Activated naive CD4-positive, alpha-beta T cell treated with anti-CD3 and anti-CD28 coated beads for 36 hours (primary cell): ENCODE results near the gene NOTCH1. TPM values are rescaled to one million over a fixed set of nuclear protein-coding genes. Genes with fewer than 3 reads are reported as not detected.
A peak's percentile ranks its signal among the peaks of the same experiment; 100 is the strongest.

Experiments used
- CTCF ChIA-PET: fragments of 350-600 bp; sonication (Branson Sonifier 250); formaldehyde crosslinking; loops from one replicate; lab custom pipeline; 2021; ENCODE audit warnings: antibody characterized with exemption; lab: Charles Lee
- DNase-seq: peaks from one replicate; pipeline ENCODE4 v3.0.0-alpha.2; 2020
- H3K27ac Mint-ChIP-seq: one replicate; pipeline ENCODE4 v1.8.0; 2021; ENCODE audit warnings: mild to moderate bottlenecking, mixed read lengths
- H3K27me3 Mint-ChIP-seq: one replicate; pipeline ENCODE4 v1.8.0; 2021; ENCODE audit warnings: low read depth, mixed read lengths
- H3K36me3 Mint-ChIP-seq: one replicate; pipeline ENCODE4 v1.8.0; 2021; ENCODE audit warnings: low read depth, mixed read lengths
- H3K4me1 Mint-ChIP-seq: one replicate; pipeline ENCODE4 v1.8.0; 2021; ENCODE audit warnings: low read depth, mixed read lengths
- H3K4me3 Mint-ChIP-seq: one replicate; pipeline ENCODE4 v1.8.0; 2021; ENCODE audit warnings: mild to moderate bottlenecking, moderate library complexity, mixed read lengths
- H3K9me3 Mint-ChIP-seq: one replicate; pipeline ENCODE4 v1.8.0; 2021; ENCODE audit warnings: mixed read lengths
- intact Hi-C: fragments of 100-400 bp; cut with micrococcal nuclease; formaldehyde crosslinking; loops from one replicate; pipeline ENCODE4 v1.15.1; 2023
- total RNA-seq, 2 experiments: library from RNA; stranded (reverse); gene quantifications; one replicate each; pipeline ENCODE4 v1.2.3, GENCODE V29; 2021

NOTCH1 gene
- total RNA-seq, 2 experiments from 2014 or later = 71.4 to 80.2 TPM

DNA sequence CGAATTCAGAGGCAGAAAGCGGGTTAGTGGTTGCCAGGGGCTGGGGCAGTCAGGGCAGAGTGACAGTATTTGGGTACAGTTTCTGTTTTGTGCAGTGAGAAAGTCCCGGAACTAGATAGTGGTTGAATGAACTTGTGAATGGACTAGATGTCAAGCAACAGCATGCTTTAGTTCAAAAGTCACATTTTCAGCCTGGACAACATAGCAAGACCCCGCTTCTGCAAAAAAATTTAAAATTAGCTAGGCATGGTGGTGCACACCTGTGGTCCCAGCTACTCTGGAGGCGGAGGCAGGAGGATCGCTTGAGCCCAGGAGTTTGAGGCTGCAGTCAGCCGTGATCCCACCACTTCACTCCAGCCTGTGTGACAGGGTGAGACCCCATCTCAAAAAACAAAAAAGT, 8.4 kb downstream of the NOTCH1 start:
- H3K27me3 Mint-ChIP-seq = no peaks in the 10 kb centered on the region
- DNase-seq = no peak
- no peaks in the 10 kb centered on the region for H3K9me3 Mint-ChIP-seq
- intact Hi-C loops = loop anchor here (5.0 kb wide), 2 partner anchors 425 to 630 kb away; partner anchors contain the start of gene CAMSAP1
- H3K27ac Mint-ChIP-seq = no peak overlapping the region
- H3K4me3 Mint-ChIP-seq = no peak overlapping the region
- H3K4me1 Mint-ChIP-seq = peaks cover 72% of the 10 kb centered on the region
- CTCF ChIA-PET = no interaction called here
- peaks cover 28% of the 10 kb centered on the region for H3K36me3 Mint-ChIP-seq

DNA sequence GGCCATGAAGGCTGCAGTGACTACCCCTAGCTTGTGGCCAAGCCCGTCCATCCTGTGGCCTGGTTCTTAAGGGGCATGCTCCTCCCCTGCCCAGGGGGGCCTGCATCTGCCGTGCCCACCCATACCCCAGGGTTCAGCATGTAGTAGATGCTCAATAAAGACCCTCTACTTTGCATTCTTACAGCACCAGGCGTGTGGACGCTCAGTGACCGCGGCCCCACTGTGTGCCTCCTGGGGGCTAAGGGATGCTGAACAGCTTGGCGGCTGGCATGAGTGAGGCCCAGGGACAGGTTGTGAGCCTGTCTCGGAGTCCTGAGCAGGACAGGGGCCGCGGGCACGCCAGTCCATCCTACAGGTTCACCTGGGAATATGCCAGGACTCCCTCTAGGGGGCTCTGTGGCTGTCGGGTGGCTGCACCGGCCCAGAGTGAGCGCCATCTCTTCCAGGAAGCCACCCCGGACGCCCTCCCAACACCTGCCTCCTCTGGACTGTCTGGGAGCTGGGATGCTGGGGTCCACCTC, 9.1 kb downstream of the NOTCH1 start:
- Mint-ChIP-seq H3K4me1 (peaks cover 76% of the 10 kb centered on the region), H3K27ac (no peak overlapping the region), H3K4me3 (no peak overlapping the region)

DNA sequence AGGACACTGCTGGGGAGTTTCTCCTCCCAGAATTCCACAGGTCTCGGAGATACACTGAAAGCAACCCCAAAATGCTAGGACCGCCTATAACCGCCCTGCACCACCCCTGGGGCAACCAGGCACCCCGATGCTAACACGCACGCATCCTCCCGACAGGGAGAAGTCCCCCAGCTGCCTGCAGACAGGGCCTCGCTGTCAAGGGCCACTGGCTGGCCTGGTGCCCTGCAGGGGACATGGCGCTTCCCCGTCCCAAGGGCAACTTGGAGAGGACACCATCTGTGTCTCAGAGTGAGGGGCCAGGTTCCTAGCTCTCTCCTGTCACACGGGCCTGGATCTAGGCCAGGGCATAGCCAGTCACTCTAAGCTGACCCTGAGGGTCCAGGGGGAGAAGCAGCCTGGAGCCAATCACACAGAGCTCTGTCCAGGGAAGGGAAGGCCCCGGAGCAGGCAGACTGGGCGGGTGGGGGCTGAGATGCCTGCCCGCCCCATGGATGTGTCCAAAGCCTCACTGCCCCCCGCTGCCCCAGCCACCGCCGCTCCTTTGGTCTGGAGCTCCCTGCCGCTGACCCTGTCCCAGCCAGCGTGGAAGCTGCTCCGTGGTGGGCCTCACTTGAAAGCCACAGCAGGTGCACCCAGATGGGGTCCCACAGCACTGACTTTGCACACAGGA, 9.7 kb downstream of the NOTCH1 start:
- H3K9me3 Mint-ChIP-seq = no peaks in the 10 kb centered on the region
- H3K36me3 Mint-ChIP-seq = peaks cover 24% of the 10 kb centered on the region
- H3K4me3 Mint-ChIP-seq = no peak overlapping the region
- DNase-seq = no peak
- CTCF ChIA-PET = no interaction called here
- intact Hi-C loops = loop anchor here (5.0 kb wide), 2 partner anchors 424 to 629 kb away; partner anchors contain the start of gene CAMSAP1
- no peak overlapping the region for H3K27ac Mint-ChIP-seq
- no peaks in the 10 kb centered on the region for H3K27me3 Mint-ChIP-seq
- peaks cover 76% of the 10 kb centered on the region for H3K4me1 Mint-ChIP-seq

More for the DNA sequence above, 9.1 kb downstream of the NOTCH1 start:
- CTCF ChIA-PET = no interaction called here
- no peaks in the 10 kb centered on the region for H3K27me3 Mint-ChIP-seq
- DNase-seq = no peak
- intact Hi-C loops = loop anchor here (5.0 kb wide), 2 partner anchors 424 to 629 kb away; partner anchors contain the start of gene CAMSAP1
- H3K9me3 Mint-ChIP-seq = no peaks in the 10 kb centered on the region
- H3K36me3 Mint-ChIP-seq = peaks cover 25% of the 10 kb centered on the region

DNA sequence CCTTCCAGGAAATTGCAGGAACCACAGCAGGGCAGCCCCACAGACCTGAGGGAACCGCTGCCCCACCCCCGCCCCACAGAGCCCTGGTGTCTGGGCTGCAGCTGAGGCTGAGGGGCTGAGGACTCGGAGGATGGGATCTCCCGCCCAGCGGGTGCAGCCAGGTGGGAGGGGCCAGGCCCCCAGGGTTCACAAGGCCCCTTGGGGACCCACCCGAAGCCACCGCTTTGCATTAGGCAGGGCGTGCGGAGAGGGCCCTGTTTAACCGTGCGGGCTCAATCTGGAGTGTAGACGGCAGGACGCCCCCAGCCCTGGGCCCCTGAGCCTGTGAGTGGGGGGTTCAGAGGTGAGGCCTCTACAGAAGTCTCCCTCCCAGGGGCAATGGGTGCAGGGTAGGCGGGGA, 10.8 kb downstream of the NOTCH1 start:
- no peak for DNase-seq
- H3K36me3 Mint-ChIP-seq = peaks cover 14% of the 10 kb centered on the region
- H3K27ac Mint-ChIP-seq = no peak overlapping the region
- CTCF ChIA-PET = no interaction called here
- no peak overlapping the region for H3K4me3 Mint-ChIP-seq
- intact Hi-C loops = loop anchor here (5.0 kb wide), 2 partner anchors 423 to 628 kb away; partner anchors contain the start of gene CAMSAP1
- no peaks in the 10 kb centered on the region for H3K9me3 Mint-ChIP-seq
- no peaks in the 10 kb centered on the region for H3K27me3 Mint-ChIP-seq
- H3K4me1 Mint-ChIP-seq = peaks cover 76% of the 10 kb centered on the region

DNA sequence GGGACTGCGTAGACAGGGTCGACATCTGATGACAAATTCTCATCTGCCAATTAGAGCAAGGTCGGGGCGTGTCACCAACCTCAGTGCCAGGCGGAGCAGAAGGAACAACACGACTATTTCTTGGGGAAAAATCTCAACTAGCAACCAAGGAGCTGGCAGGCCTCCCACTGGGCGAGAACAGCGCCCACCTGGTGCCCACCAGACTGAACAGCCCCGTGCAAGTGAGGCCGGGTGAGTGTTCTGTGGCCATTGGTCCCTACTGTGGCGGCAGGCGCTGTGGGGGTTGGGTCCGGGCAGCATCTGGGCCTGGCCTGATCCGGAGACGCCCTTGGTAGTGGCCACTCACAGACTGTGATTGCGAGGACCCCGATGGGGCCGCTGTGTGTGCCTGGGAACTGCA, 11.5 kb downstream of the NOTCH1 start:
- Mint-ChIP-seq H3K4me3 (no peak overlapping the region), H3K36me3 (peaks cover 14% of the 10 kb centered on the region), H3K27ac (peak overlapping the region; percentile 91), H3K4me1 (peaks cover 75% of the 10 kb centered on the region), H3K9me3 (no peaks in the 10 kb centered on the region), H3K27me3 (no peaks in the 10 kb centered on the region)
- intact Hi-C loops = loop anchor here (5.0 kb wide), 3 partner anchors 98 to 493 kb away; partner anchors contain the start of gene ABCA2
- CTCF ChIA-PET = no interaction called here
- DNase-seq = no peak

DNA sequence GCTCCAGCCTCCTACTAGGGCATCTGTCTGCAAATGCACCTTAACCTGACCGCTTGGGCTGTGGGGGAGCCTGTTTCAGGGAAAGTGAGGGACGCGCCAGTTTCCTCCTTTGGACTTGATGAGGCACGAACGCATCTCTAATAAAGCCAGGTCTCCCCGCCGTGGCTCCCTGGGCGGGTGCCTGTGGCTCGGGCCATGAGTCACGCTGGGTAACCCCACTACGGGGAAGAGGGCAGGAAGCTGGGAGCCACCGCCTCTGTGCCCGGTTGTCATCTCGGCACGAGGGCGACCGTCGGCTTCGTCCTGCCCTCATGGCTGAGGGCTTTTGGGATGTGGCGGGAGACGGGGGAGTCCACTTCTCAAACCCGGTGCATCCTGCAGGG, 12.1 kb downstream of the NOTCH1 start:
- intact Hi-C loops = loop anchor here (1.0 to 5.0 kb wide), 5 partner anchors 12 to 494 kb away; partner anchors contain the start of gene ABCA2
- peak overlapping the region; percentile 91 for H3K27ac Mint-ChIP-seq
- CTCF ChIA-PET = interaction anchor here (0.7 to 1.7 kb wide), 3 partner anchors 10 to 50 kb away, joined by 3 to 4 read pairs (median 3); no protein-coding TSS in a partner anchor
- H3K27me3 Mint-ChIP-seq = no peaks in the 10 kb centered on the region
- DNase-seq = peak; percentile 94
- H3K4me3 Mint-ChIP-seq = peak overlapping the region; percentile 57
- H3K36me3 Mint-ChIP-seq = peaks cover 14% of the 10 kb centered on the region
- H3K9me3 Mint-ChIP-seq = no peaks in the 10 kb centered on the region
- peaks cover 73% of the 10 kb centered on the region for H3K4me1 Mint-ChIP-seq

DNA sequence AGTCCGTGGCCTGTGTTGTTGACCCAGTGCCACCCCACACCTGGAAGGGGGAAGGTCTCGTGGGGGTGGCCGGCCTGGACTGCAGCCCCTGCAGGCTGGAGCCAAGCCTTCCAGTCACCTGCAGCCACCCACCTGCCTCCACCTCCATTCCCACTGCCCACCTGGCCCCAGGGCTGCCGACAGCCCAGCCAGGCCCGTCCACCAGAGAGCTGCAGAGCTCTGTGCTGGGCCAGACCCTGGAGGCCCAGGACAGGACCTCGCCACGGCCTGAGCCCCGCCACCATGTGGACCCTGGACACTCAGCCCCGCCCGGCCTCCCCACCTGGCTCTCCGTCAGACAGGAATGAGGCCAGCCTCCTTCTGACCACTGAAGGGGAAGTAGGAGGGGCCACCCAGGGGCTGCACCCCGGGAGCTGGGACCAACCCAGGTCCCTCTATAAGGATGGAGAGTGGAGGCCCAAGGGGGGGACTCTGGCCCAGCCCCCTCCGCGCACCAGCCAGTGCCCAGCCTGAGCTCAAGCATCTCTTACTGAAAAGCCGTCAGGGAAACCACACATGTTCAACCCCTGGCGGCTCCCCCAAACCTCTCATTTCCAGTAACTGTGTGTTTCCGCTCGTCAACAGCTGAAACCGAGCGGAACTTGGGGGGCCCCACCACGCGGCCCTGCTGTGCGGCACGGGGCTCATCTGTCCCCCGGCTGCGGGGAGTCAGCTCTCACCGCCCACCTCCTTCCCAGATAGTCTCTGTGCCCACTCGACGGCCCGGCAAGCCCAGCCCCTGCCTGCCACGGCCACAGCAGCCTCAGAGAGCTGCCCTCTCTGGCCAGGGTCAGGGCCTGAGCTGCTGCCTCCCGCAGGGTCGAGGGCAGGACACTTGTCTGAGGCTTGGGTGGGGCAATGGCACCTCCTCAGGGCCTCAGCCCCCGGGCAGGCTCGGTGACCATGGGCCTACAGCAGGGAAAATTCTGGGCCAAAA, 12.8 kb downstream of the NOTCH1 start:
- H3K4me1 Mint-ChIP-seq = peaks cover 67% of the 10 kb centered on the region

DNA sequence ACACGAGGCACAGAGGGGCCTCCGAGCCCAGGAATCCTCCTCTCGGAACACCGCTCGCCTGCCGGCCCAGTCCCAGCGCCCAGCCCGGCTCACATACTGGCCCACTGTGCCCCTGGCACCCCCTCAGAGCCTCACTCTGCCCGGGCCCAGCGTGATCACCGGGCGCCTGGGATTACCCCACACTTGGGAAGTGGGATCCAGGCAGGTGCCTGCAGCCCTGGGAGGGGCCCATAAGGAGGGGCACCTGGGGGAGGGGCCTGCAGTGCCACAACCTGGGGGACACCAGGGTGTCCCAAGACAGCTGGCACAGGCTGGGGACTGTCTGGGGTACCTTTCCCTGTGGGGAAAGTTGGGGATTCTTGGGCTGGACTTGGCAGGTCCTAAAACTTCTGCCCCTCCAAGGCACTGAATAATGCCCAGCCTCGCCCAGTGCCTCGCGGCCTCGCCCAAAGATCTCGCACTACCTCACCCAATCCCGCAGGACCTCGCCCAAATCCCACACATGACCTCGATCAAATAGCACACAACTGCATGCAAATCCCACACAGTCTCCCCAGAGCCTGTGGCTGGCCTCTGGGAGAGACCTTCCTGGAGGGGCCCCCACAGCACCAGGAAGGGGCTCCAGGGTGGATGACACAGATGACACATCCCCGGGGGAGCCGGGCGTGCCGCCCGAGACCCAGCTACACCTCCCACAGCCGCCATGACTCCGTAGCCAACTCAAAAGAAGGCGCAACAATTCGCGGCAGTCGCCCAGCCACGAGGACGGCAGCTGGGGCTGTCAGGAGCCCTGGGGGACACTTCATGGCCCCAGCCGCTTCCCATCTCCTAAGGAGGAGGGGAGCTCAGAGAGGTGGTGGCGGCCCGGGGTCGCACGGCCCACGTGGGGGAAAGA, 13.7 kb downstream of the NOTCH1 start:
- Mint-ChIP-seq H3K9me3 (no peaks in the 10 kb centered on the region), H3K36me3 (peaks cover 8% of the 10 kb centered on the region), H3K4me3 (peak overlapping the region; percentile 57), H3K27me3 (no peaks in the 10 kb centered on the region), H3K4me1 (peaks cover 58% of the 10 kb centered on the region), H3K27ac (peak overlapping the region; percentile 91)
- intact Hi-C loops = loop anchor here (1.0 to 5.0 kb wide), 4 partner anchors 7 to 495 kb away; partner anchors contain the start of gene ABCA2
- DNase-seq = peak; percentile 40
- CTCF ChIA-PET = interaction anchor here (1.2 to 1.7 kb wide), 2 partner anchors 8 to 47 kb away, joined by 4 read pairs; no protein-coding TSS in a partner anchor

More for the DNA sequence above, 12.8 kb downstream of the NOTCH1 start:
- Mint-ChIP-seq H3K9me3 (no peaks in the 10 kb centered on the region), H3K36me3 (peaks cover 11% of the 10 kb centered on the region), H3K4me3 (peak overlapping the region; percentile 57), H3K27me3 (no peaks in the 10 kb centered on the region), H3K27ac (peak overlapping the region; percentile 91)
- intact Hi-C loops = loop anchor here (1.0 to 5.0 kb wide), 5 partner anchors 12 to 494 kb away; partner anchors contain the start of gene ABCA2
- CTCF ChIA-PET = interaction anchor here (0.7 to 1.7 kb wide), 4 partner anchors 9 to 50 kb away, joined by 3 to 4 read pairs (median 4); no protein-coding TSS in a partner anchor
- peak; percentile 92 for DNase-seq

DNA sequence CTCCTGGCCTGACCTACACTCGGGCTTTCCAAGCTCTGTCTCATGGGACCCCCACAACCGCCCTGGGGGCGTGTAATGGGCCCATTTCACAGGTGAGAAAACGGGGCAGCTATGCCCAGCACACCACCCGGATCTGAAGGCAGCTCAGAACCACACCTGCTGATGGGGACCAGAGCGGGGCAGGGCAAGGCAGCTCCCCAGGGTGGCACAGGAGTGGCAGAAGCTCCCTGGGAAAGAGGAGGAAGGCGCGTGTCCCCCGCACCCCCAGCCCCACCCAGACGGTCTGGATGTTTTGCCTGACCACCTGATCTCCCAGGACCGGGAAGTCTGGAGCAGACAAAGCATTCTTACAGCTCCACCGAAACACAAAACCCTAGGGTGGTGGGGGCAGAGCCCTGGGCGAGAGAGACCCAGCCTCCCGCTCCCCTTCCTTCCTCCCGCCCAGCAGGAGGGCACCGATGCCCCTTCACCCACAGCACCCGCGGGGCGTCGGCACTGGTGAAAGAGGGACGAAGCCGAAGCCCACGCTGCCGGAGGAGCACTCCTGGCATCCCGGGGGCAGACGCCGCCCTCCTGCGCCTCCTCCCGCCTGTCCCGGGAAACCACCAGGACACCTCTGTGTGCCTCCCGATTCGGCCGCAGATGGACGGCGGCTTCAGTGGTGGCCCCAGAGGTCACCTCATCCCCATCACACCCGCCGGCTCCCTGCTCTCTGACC, 14.5 kb downstream of the NOTCH1 start:
- Mint-ChIP-seq H3K27me3 (no peaks in the 10 kb centered on the region), H3K9me3 (no peaks in the 10 kb centered on the region), H3K4me3 (no peak overlapping the region), H3K4me1 (peaks cover 52% of the 10 kb centered on the region), H3K27ac (peak overlapping the region; percentile 65), H3K36me3 (peaks cover 6% of the 10 kb centered on the region)
- no peak for DNase-seq
- CTCF ChIA-PET = interaction anchor here (0.6 to 2.1 kb wide), 2 partner anchors 8 to 285 kb away, joined by 3 to 6 read pairs; no protein-coding TSS in a partner anchor
- intact Hi-C loops = loop anchor here (1.0 to 5.0 kb wide), 4 partner anchors 8 to 496 kb away; partner anchors contain the start of gene ABCA2

DNA sequence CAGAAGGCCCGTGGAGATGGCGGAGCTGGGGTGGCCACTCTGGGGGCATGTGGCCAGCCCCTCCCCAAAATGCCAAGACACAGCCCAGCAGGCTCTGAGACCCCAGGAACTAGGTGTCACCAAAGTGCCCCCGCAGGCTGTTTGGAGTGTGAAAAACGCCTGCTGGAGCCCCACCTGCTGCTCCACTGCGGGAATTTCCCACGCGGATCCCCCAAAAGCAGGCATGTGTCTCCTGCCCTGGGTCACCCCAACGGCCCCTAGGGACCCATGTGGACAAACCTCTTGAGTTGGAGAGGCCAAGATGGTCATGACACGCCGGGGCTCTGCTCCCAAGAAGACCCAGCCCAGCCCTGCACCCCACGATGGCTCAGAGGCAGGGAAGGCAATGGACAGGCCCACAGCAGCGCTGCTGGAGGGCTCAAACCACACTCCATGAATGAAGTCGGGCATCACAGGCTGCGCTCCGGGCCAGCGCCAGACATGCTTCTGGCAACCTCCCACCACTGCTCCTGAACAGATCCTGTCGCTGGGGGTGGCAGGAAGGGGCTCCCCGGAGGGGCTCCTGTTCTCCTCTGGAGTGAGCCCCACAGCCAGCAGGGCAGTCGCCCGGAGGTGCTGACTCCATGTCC, 15.3 kb downstream of the NOTCH1 start:
- intact Hi-C loops = loop anchor here (1.0 to 5.0 kb wide), 4 partner anchors 9 to 497 kb away; partner anchors contain the start of gene ABCA2
- no peak for DNase-seq
- peaks cover 6% of the 10 kb centered on the region for H3K36me3 Mint-ChIP-seq
- H3K4me1 Mint-ChIP-seq = peaks cover 50% of the 10 kb centered on the region
- no peak overlapping the region for H3K4me3 Mint-ChIP-seq
- no peaks in the 10 kb centered on the region for H3K27me3 Mint-ChIP-seq
- H3K9me3 Mint-ChIP-seq = no peaks in the 10 kb centered on the region
- CTCF ChIA-PET = interaction anchor here (0.6 to 2.1 kb wide), 2 partner anchors 9 to 285 kb away, joined by 3 to 6 read pairs; no protein-coding TSS in a partner anchor
- H3K27ac Mint-ChIP-seq = peak overlapping the region; percentile 50
